Mesendoderm (in vitro differentiated cells): ENCODE data around the gene GLP1R.
"Not testable (repeated sequence)": the region's sequence is repeated elsewhere in the genome, so short reads cannot be mapped to it uniquely, and the experiment has no call there.

Experiments
- DNase-seq: peaks from one replicate; pipeline ENCODE4 v3.0.0; 2013
- H2AK5ac ChIP-seq: 2 replicates; pipeline ENCODE4 v1.6.1; 2013; ENCODE audit warnings: low read length, inconsistent platforms
- H2BK120ac ChIP-seq: 2 replicates; pipeline ENCODE4 v1.6.1; 2013; ENCODE audit warnings: low read depth, mild to moderate bottlenecking, low read length, moderate library complexity, mixed read lengths
- H2BK15ac ChIP-seq: replicated peaks from 2 replicates; pipeline ENCODE4 v1.6.1; 2013; ENCODE audit warnings: low read depth, mild to moderate bottlenecking, moderate library complexity
- H2BK5ac ChIP-seq: 2 replicates; pipeline ENCODE4 v1.6.1; 2013; ENCODE audit warnings: low read length, inconsistent platforms
- H3K18ac ChIP-seq: 2 replicates; pipeline ENCODE4 v1.6.1; 2013; ENCODE audit warnings: mild to moderate bottlenecking, low read length, mixed read lengths
- H3K23ac ChIP-seq: one replicate; pipeline ENCODE4 v1.6.1; 2013; ENCODE audit warnings: low read length
- H3K27ac ChIP-seq: 2 replicates; pipeline ENCODE4 v1.5.1; 2013; ENCODE audit warnings: low read depth, mild to moderate bottlenecking, inconsistent platforms, low read length, moderate library complexity
- H3K27me3 ChIP-seq: 2 replicates; pipeline ENCODE4 v1.6.1; 2013; ENCODE audit warnings: low read length, control low read depth, mild to moderate bottlenecking, inconsistent platforms; ENCODE audit not compliant: insufficient read depth, poor library complexity
- H3K36me3 ChIP-seq: 2 replicates; pipeline ENCODE4 v1.6.1; 2013; ENCODE audit warnings: low read length, inconsistent platforms; ENCODE audit not compliant: control insufficient read depth, insufficient read depth
- H3K4ac ChIP-seq: one replicate; pipeline ENCODE4 v1.6.1; 2013; ENCODE audit warnings: low read depth, mild to moderate bottlenecking, low read length, moderate library complexity
- H3K4me1 ChIP-seq: 2 replicates; pipeline ENCODE4 v1.6.1; 2013; ENCODE audit warnings: low read depth, low read length, inconsistent platforms; ENCODE audit not compliant: control insufficient read depth
- H3K4me2 ChIP-seq: 2 replicates; pipeline ENCODE4 v1.6.1; 2013; ENCODE audit warnings: low read length
- H3K4me3 ChIP-seq: 2 replicates; pipeline ENCODE4 v1.5.1; 2013; ENCODE audit warnings: mild to moderate bottlenecking, low read length
- H3K56ac ChIP-seq: one replicate; pipeline ENCODE4 v1.6.1; 2013; ENCODE audit warnings: low read length
- H3K79me1 ChIP-seq: 2 replicates; pipeline ENCODE4 v1.6.1; 2013; ENCODE audit warnings: low read length, inconsistent platforms
- H3K79me2 ChIP-seq: 2 replicates; pipeline ENCODE4 v1.6.1; 2013; ENCODE audit warnings: mild to moderate bottlenecking, low read length; ENCODE audit not compliant: control insufficient read depth, insufficient read depth
- H3K9ac ChIP-seq: 2 replicates; pipeline ENCODE4 v1.6.1; 2013; ENCODE audit warnings: low read length, inconsistent platforms
- H4K5ac ChIP-seq: one replicate; pipeline ENCODE4 v1.6.1; 2013; ENCODE audit warnings: low read length
- H4K8ac ChIP-seq: one replicate; pipeline ENCODE4 v1.6.1; 2013; ENCODE audit warnings: low read depth, mild to moderate bottlenecking, control low read depth, low read length, moderate library complexity
- WGBS: extraction: QIAGEN DNeasy Blood & Tissue Kit; methylation state at CpG from one replicate; pipeline ENCODE4 v1.1.7; 2013; ENCODE audit warnings: low lambda C conversion rate, missing lambda C conversion rate; ENCODE audit not compliant: insufficient coverage; ENCODE audit errors: extremely low coverage; 5-methylcytosine and 5-hydroxymethylcytosine counted together

Gene GLP1R

DNA sequence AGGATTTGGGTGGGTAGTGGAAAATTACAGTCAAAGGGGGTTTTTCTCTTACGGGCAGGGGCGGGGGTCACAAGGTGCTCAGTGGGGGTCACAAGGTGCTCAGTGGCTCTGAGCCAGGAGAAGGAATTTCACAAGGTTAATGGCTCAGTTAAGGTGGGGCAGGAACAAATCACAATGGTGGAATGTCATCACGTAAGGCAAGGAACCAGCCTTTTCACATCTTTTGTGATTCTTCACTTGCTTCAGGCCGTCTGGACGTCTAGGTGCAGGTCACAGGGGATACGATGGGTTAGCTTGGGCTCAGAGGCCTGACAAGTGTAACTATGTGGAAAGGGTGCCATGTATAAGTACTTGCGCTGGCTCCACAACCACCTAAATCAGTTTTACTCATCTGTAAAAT lies 87.6 kb downstream of the GLP1R start:
- H3K27me3 ChIP-seq, H3K18ac ChIP-seq, H3K79me2 ChIP-seq, H3K36me3 ChIP-seq, H3K4ac ChIP-seq, H3K23ac ChIP-seq, H4K8ac ChIP-seq, H3K4me2 ChIP-seq, H3K56ac ChIP-seq, H3K4me3 ChIP-seq, H2BK120ac ChIP-seq, H2AK5ac ChIP-seq, H4K5ac ChIP-seq, H3K9ac ChIP-seq, H2BK15ac ChIP-seq, H3K4me1 ChIP-seq, H3K79me1 ChIP-seq, H3K27ac ChIP-seq, H2BK5ac ChIP-seq: not testable (repeated sequence)
- no CpG with 5 or more reads among the region's 7 CpGs for WGBS
- DNase-seq = peak; percentile 63

GRCh38 chr6:39137245-39137644 lies 88.7 kb downstream of the GLP1R start:
- WGBS = no CpG with 5 or more reads among the region's 2 CpGs
- H3K4me1 ChIP-seq = peaks cover 2% of the 10 kb centered on the region
- no peak overlapping the region for H3K4me2 ChIP-seq
- no peaks in the 10 kb centered on the region for H3K27me3 ChIP-seq
- H3K23ac ChIP-seq = no peak overlapping the region
- no peak overlapping the region for H3K27ac ChIP-seq
- H2AK5ac ChIP-seq = no peak overlapping the region
- H4K5ac ChIP-seq = no peak overlapping the region
- no peak overlapping the region for H2BK120ac ChIP-seq
- H4K8ac ChIP-seq = no peak overlapping the region
- no peak overlapping the region for H3K56ac ChIP-seq
- peak; percentile 81 for DNase-seq
- H3K18ac ChIP-seq = no peak overlapping the region
- H2BK15ac ChIP-seq = no peak overlapping the region
- no peaks in the 10 kb centered on the region for H3K36me3 ChIP-seq
- no peak overlapping the region for H3K9ac ChIP-seq
- H3K79me2 ChIP-seq = no peaks in the 10 kb centered on the region
- no peak overlapping the region for H2BK5ac ChIP-seq
- no peak overlapping the region for H3K4me3 ChIP-seq
- H3K79me1 ChIP-seq = no peaks in the 10 kb centered on the region
- no peak overlapping the region for H3K4ac ChIP-seq
